Peyer's patch (tissue), 4 donors: ENCODE measurements around the gene MRPS31.

Experiments used
- POLR2A ChIP-seq, 2 donors: fragments of 450-650 bp; IDR thresholded peaks; one replicate each; pipeline ENCODE4 v1.5.1; 2017; ENCODE audit warnings: antibody characterized with exemption in 2 of 2, mild to moderate bottlenecking in 2 of 2, moderate library complexity in 2 of 2
- TF ChIP-seq, protein P1 (sequence below), 6 experiments: fragments of 450-650 bp in 4 of 6; fragments of 200-600 bp in 2 of 6; sonication (generic) in 1 of 6; IDR thresholded peaks; one replicate each; pipeline ENCODE4 v1.5.1; 2017 to 2019; ENCODE audit warnings: antibody characterized with exemption in 6 of 6, mild to moderate bottlenecking in 3 of 6, moderate library complexity in 1 of 6

DNA sequence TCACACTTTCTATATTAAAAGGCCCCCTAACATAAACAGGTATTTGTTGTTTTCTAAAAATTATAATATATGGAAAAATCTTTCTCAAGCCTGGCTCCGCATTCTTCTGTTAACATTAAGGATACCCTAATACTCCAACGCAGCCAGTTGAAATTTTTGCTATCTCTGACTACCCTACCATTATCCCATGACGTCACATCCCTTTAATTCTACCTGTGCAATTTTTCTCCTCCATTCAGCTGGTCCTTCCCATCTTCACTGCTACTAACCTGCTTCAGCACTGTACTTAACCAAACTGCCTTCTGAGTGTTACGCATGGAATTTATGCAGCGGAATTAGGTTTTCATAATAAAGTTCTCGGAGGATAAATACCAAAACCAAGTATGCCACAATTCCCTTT, 1.0 kb downstream of the MRPS31 start:
- TF ChIP-seq, protein P1, sequence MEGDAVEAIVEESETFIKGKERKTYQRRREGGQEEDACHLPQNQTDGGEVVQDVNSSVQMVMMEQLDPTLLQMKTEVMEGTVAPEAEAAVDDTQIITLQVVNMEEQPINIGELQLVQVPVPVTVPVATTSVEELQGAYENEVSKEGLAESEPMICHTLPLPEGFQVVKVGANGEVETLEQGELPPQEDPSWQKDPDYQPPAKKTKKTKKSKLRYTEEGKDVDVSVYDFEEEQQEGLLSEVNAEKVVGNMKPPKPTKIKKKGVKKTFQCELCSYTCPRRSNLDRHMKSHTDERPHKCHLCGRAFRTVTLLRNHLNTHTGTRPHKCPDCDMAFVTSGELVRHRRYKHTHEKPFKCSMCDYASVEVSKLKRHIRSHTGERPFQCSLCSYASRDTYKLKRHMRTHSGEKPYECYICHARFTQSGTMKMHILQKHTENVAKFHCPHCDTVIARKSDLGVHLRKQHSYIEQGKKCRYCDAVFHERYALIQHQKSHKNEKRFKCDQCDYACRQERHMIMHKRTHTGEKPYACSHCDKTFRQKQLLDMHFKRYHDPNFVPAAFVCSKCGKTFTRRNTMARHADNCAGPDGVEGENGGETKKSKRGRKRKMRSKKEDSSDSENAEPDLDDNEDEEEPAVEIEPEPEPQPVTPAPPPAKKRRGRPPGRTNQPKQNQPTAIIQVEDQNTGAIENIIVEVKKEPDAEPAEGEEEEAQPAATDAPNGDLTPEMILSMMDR (IDR thresholded peaks at IDR 0.05), result no peak
- no peak for TF ChIP-seq POLR2A (IDR thresholded peaks at IDR 0.05)
